B cell (primary cell): Measurements from ENCODE around the gene CAAP1.

Experiments used
- CTCF ChIP-seq: fragments of 200-600 bp; IDR thresholded peaks from one replicate; pipeline ENCODE4 v1.8.0; 2022; ENCODE audit warnings: antibody characterized with exemption, mild to moderate bottlenecking
- EZH2 ChIP-seq: IDR thresholded peaks from 2 replicates; pipeline ENCODE4 v1.6.1; 2012; ENCODE audit warnings: borderline replicate concordance, low read depth, mild to moderate bottlenecking, moderate library complexity, low read length; ENCODE audit not compliant: insufficient read depth, poor library complexity, severe bottlenecking

GRCh38 chr9:26891726-26892125 is 876 bp downstream of the CAAP1 start:
- no peak for TF ChIP-seq CTCF
- TF ChIP-seq EZH2: no peak
